ENCODE measurements around the gene SLC51B. TPM values are rescaled to one million over a fixed set of nuclear protein-coding genes. Genes with fewer than 3 reads are reported as not detected.
"Not testable (repeated sequence)": the region's sequence is repeated elsewhere in the genome, so short reads cannot be mapped to it uniquely, and the experiment has no call there.

The SLC51B gene
- total RNA-seq, 1 donor from 2014 or later, result not detected

DNA sequence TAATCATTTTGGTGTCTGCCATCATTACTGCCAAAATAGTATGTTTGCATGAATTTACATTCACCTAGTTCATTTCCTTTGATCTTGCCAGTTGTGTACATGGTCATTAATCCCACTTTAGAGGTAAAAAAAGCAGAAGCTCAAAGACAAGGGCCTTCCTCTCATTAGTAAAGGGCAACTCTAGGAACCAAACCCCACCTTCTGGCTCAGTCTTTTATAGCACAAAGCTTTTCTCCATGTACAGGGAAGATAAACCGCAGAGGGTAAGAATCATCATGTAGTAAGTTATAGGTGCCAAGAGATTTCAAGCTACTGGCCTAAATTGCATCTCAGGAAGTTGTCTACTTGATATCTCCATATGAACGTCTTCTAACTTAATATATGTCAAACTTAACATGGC lies 36.2 kb upstream of the SLC51B start:
- Histone ChIP-seq H3K4me3 (ENCODE audit: low read depth, low read length) (no peak overlapping the region), H3K27me3 (ENCODE audit: control insufficient read depth, insufficient read depth, low read length) (no peaks in the 10 kb centered on the region), H3K36me3 (ENCODE audit: control insufficient read depth, insufficient read depth, low read length) (peaks cover 5% of the 10 kb centered on the region)
- TF ChIP-seq, protein P1, sequence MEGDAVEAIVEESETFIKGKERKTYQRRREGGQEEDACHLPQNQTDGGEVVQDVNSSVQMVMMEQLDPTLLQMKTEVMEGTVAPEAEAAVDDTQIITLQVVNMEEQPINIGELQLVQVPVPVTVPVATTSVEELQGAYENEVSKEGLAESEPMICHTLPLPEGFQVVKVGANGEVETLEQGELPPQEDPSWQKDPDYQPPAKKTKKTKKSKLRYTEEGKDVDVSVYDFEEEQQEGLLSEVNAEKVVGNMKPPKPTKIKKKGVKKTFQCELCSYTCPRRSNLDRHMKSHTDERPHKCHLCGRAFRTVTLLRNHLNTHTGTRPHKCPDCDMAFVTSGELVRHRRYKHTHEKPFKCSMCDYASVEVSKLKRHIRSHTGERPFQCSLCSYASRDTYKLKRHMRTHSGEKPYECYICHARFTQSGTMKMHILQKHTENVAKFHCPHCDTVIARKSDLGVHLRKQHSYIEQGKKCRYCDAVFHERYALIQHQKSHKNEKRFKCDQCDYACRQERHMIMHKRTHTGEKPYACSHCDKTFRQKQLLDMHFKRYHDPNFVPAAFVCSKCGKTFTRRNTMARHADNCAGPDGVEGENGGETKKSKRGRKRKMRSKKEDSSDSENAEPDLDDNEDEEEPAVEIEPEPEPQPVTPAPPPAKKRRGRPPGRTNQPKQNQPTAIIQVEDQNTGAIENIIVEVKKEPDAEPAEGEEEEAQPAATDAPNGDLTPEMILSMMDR (IDR thresholded peaks at IDR 0.05; ENCODE audit: insufficient read depth, low read length, severe bottlenecking), result no peak
- FAIRE-seq (no peak), DNase-seq (ENCODE audit: low read depth) (no peak)

DNA sequence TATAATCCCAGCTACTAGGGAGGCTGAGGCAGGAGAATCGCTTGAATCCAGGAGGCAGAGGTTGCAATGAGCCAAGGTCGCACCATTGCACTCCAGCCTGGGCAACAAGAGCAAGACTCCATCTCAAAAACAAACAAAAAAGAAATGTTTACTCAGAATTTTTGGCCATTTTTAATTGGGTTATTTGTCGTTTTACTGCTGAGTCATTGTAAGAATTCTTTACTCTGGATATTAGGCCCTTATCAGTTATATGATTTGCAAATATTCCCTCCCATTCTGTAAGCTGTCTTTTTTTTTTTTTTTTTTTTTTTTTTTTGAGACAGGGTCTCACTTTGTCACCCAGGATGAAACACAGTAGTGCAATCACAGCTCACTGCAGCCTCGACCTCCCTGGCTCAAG lies 34.0 kb upstream of the SLC51B start:
- not testable (repeated sequence) for H3K4me3 ChIP-seq (ENCODE audit: low read depth, low read length); H3K36me3 ChIP-seq (ENCODE audit: control insufficient read depth, insufficient read depth, low read length); DNase-seq (ENCODE audit: low read depth); FAIRE-seq; H3K27me3 ChIP-seq (ENCODE audit: control insufficient read depth, insufficient read depth, low read length)

DNA sequence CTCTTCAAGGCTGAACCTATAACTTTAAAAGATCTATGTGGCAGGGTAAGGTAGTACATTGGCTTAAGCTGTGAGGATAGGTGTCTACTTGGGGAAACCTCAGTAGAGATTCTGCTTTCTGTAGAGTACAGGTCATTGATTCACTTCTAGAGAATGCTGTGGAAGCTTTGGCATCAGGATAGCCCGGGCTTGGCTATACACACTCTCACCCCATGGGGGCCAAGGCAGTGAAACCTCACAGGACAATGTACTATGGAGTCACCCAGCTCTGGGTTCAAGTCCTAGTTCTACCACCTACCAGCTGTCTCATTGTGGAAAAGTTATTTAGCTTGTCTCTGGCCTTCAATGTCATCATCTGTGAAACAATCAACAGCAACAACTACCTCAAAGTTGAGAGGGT lies 24.8 kb upstream of the SLC51B start:
- Histone ChIP-seq H3K27me3 (ENCODE audit: control insufficient read depth, insufficient read depth, low read length) (no peaks in the 10 kb centered on the region), H3K36me3 (ENCODE audit: control insufficient read depth, insufficient read depth, low read length) (peaks cover 5% of the 10 kb centered on the region), H3K4me3 (ENCODE audit: low read depth, low read length) (no peak overlapping the region)
- FAIRE-seq (no peak), DNase-seq (ENCODE audit: low read depth) (no peak)
- TF ChIP-seq, protein P1 (IDR thresholded peaks at IDR 0.05; ENCODE audit: insufficient read depth, low read length, severe bottlenecking), result no peak

DNA sequence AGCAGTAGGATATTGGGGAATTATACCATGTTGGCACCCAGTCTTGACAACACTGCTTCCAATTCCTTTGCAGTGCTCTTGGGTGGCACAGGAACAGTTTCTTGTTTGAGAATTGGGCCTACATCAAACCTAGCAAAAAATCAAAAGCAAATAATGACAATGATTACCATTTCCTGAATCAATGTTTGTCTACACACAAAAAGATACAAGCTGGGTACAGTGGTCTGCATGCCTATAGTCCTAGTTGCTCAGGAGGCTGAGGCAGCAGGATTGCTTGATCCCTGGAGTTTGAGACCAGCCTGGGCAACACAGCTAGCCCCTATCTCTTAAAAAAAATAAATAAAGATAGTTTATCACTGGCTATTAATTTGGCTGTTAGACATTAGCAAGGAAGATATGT lies 23.7 kb upstream of the SLC51B start:
- TF ChIP-seq, protein P1 (IDR thresholded peaks at IDR 0.05; ENCODE audit: insufficient read depth, low read length, severe bottlenecking), result no peak
- FAIRE-seq, result no peak
- no peak for DNase-seq (ENCODE audit: low read depth)
- peaks cover 3% of the 10 kb centered on the region for H3K36me3 ChIP-seq (ENCODE audit: control insufficient read depth, insufficient read depth, low read length)
- no peaks in the 10 kb centered on the region for H3K27me3 ChIP-seq (ENCODE audit: control insufficient read depth, insufficient read depth, low read length)
- H3K4me3 ChIP-seq (ENCODE audit: low read depth, low read length), result no peak overlapping the region

DNA sequence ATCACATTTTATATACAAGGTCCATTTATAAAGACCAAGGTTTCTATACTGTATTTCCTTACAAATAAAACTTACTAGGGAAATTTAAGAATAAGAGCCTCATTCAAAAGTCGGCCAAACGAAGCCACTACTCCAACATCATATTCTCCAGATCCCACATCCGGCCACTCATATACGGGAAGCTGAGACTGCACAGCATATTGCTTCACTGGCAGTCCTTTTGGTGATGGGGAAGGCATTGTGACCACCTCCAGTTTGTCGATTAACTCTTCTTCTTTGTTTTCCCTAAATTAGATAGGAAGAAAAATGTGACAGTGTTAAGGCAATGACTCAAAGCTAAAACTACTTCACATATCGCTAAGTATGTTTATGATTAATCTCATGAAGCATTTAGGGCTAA lies 18.4 kb upstream of the SLC51B start:
- TF ChIP-seq, protein P1 (IDR thresholded peaks at IDR 0.05; ENCODE audit: insufficient read depth, low read length, severe bottlenecking), result no peak
- Histone ChIP-seq H3K4me3 (ENCODE audit: low read depth, low read length) (no peak overlapping the region), H3K36me3 (ENCODE audit: control insufficient read depth, insufficient read depth, low read length) (peaks cover 1% of the 10 kb centered on the region), H3K27me3 (ENCODE audit: control insufficient read depth, insufficient read depth, low read length) (no peaks in the 10 kb centered on the region)
- FAIRE-seq (no peak), DNase-seq (ENCODE audit: low read depth) (no peak)

DNA sequence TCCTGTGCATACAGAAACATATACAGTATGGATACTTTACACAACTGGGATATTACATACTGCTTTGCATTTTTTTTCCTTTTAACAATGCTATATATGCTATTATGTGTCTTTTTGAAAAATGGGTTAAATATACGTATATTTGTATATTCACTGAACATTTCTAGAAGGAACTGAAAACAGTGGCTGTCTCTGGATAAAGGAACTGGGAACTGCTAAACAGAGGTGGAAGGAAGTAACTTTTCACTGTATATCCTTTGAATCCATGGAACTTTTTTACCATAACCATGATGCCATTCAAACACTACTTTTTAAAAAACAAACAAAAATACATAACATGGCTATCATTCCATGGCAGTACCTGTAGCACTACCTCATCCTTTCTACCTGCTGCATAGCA lies 17.6 kb upstream of the SLC51B start:
- no peaks in the 10 kb centered on the region for H3K27me3 ChIP-seq (ENCODE audit: control insufficient read depth, insufficient read depth, low read length)
- H3K4me3 ChIP-seq (ENCODE audit: low read depth, low read length), result no peak overlapping the region
- TF ChIP-seq, protein P1 (IDR thresholded peaks at IDR 0.05; ENCODE audit: insufficient read depth, low read length, severe bottlenecking), result no peak
- FAIRE-seq (no peak), DNase-seq (ENCODE audit: low read depth) (no peak)
- H3K36me3 ChIP-seq (ENCODE audit: control insufficient read depth, insufficient read depth, low read length), result peaks cover 1% of the 10 kb centered on the region
